Thyroid gland (tissue), 4 donors: Measurements from ENCODE around the gene OR52H1. TPM values are rescaled to one million over a fixed set of nuclear protein-coding genes. Genes with fewer than 3 reads are reported as not detected.

Experiments used
- DNase-seq, 2 donors: peaks; one replicate each; pipeline ENCODE4 v3.0.0-alpha.2; 2019
- H3K27ac ChIP-seq, 3 donors: fragments of 200-600 bp; sonication (generic); 1 replicate in 2 of 3; 2 replicates in 1 of 3; pipeline ENCODE4 v1.5.1; 2016 to 2019; ENCODE audit warnings: mild to moderate bottlenecking in 1 of 3, moderate library complexity in 1 of 3
- H3K27me3 ChIP-seq: fragments of 200-600 bp; sonication (generic); one replicate; pipeline ENCODE4 v1.5.1; 2019
- H3K36me3 ChIP-seq, 2 donors: fragments of 200-600 bp; sonication (generic); one replicate each; pipeline ENCODE4 v1.5.1; 2016 to 2019
- H3K4me1 ChIP-seq, 2 donors: fragments of 200-600 bp; sonication (generic); one replicate each; pipeline ENCODE4 v1.5.1; 2017 to 2019
- H3K4me3 ChIP-seq, 3 donors: fragments of 200-600 bp; sonication (generic); replicated peaks in 1 of 3; 1 replicate in 2 of 3; 2 replicates in 1 of 3; pipeline ENCODE4 v1.5.1; 2016; ENCODE audit warnings: mild to moderate bottlenecking in 1 of 3
- H3K9me3 ChIP-seq: fragments of 200-600 bp; sonication (generic); one replicate; pipeline ENCODE4 v1.5.1; 2017
- CTCF ChIP-seq, 6 experiments: fragments of 200-600 bp in 3 of 6; fragments of 450-650 bp in 3 of 6; sonication (generic) in 3 of 6; IDR thresholded peaks; one replicate each; pipeline ENCODE4 v1.5.1; 2016 to 2019; ENCODE audit warnings: antibody characterized with exemption in 6 of 6, mild to moderate bottlenecking in 2 of 6, inconsistent platforms in 1 of 6, moderate library complexity in 1 of 6
- POLR2A ChIP-seq, 2 donors: fragments of 450-650 bp; IDR thresholded peaks; one replicate each; pipeline ENCODE4 v1.6.1; 2017; ENCODE audit warnings: antibody characterized with exemption in 2 of 2, mild to moderate bottlenecking in 2 of 2, moderate library complexity in 1 of 2
- WGBS, 2 donors: methylation state at CpG; one replicate each; pipeline ENCODE4 v1.1.5; 2017; 5-methylcytosine and 5-hydroxymethylcytosine counted together
- intact Hi-C: fragments of 100-400 bp; cut with DNase I; formaldehyde crosslinking; loops from one replicate; pipeline ENCODE4 v1.15.1; 2023
- total RNA-seq, 4 donors: library from RNA; depleted of rRNA; stranded (reverse); fragments of >200 nt; gene quantifications; one replicate each; pipeline ENCODE4 v1.2.3, GENCODE V29; 2016

The OR52H1 gene
- total RNA-seq, 4 donors from 2014 or later = 0.78 to 2.8 (median 1.1) TPM

GRCh38 chr11:5527716-5528115, 20.6 kb downstream of the OR52H1 start:
- 98 to 100% methylated on average over 4 to 5 of the region's 5 CpGs for WGBS, 2 donors
- H3K9me3 ChIP-seq = no peaks in the 10 kb centered on the region
- DNase-seq = no peak
- no peak overlapping the region for H3K4me3 ChIP-seq
- H3K36me3 ChIP-seq = no peaks in the 10 kb centered on the region
- no peaks in the 10 kb centered on the region for H3K27me3 ChIP-seq
- intact Hi-C loops = no loop called here
- no peak overlapping the region for H3K27ac ChIP-seq
- H3K4me1 ChIP-seq = no peaks in the 10 kb centered on the region
- TF ChIP-seq POLR2A (IDR thresholded peaks at IDR 0.05) (no peak), CTCF (IDR thresholded peaks at IDR 0.05) (no peak)

GRCh38 chr11:5524756-5525155, 23.6 kb downstream of the OR52H1 start:
- Histone ChIP-seq H3K9me3 (no peaks in the 10 kb centered on the region), H3K27me3 (no peaks in the 10 kb centered on the region), H3K27ac (no peak overlapping the region), H3K4me3 (no peak overlapping the region), H3K4me1 (no peaks in the 10 kb centered on the region), H3K36me3 (no peaks in the 10 kb centered on the region)
- TF ChIP-seq POLR2A (IDR thresholded peaks at IDR 0.05) (no peak), CTCF (IDR thresholded peaks at IDR 0.05) (no peak)
- DNase-seq = no peak
- intact Hi-C loops = no loop called here
- WGBS, 2 donors = 68 to 76% methylated on average over 3 of the region's 3 CpGs

GRCh38 chr11:5522308-5522707, 26.0 kb downstream of the OR52H1 start:
- intact Hi-C loops = no loop called here
- Histone ChIP-seq H3K27ac (no peak overlapping the region), H3K27me3 (no peaks in the 10 kb centered on the region), H3K9me3 (no peaks in the 10 kb centered on the region), H3K36me3 (no peaks in the 10 kb centered on the region), H3K4me1 (no peaks in the 10 kb centered on the region), H3K4me3 (no peak overlapping the region)
- no peak for TF ChIP-seq CTCF (IDR thresholded peaks at IDR 0.05)
- no peak for TF ChIP-seq POLR2A (IDR thresholded peaks at IDR 0.05)
- DNase-seq = no peak
- WGBS, 2 donors = 77 to 95% methylated on average over 2 of the region's 2 CpGs

- no peaks in the 10 kb centered on the region for H3K4me1 ChIP-seq
- H3K9me3 ChIP-seq = no peaks in the 10 kb centered on the region
- TF ChIP-seq CTCF (IDR thresholded peaks at IDR 0.05) (no peak), POLR2A (IDR thresholded peaks at IDR 0.05) (no peak)
- H3K27ac ChIP-seq = no peak overlapping the region
- WGBS, 2 donors = 94 to 97% methylated on average over 4 of the region's 4 CpGs
- intact Hi-C loops = no loop called here
- no peaks in the 10 kb centered on the region for H3K36me3 ChIP-seq
- no peak overlapping the region for H3K4me3 ChIP-seq
- H3K27me3 ChIP-seq = no peaks in the 10 kb centered on the region
- DNase-seq = no peak
These were observed 26.8 kb downstream of the OR52H1 start for GRCh38 chr11:5521540-5521939.

GRCh38 chr11:5516599-5516998, 31.7 kb downstream of the OR52H1 start, which contains the start of gene UBQLNL:
UBQLNL (minus strand) TSS chr11:5516699; CDS start chr11:5516441, 258 bp downstream.
- WGBS, 2 donors = 92 to 94% methylated on average over 2 of the region's 2 CpGs
- Histone ChIP-seq H3K4me3 (no peak within 1 kb of the TSS), H3K36me3 (no peaks in the 10 kb centered on the region), H3K4me1 (no peaks in the 10 kb centered on the region), H3K27ac (no peak within 1 kb of the TSS), H3K9me3 (no peaks in the 10 kb centered on the region), H3K27me3 (no peaks in the 10 kb centered on the region)
- intact Hi-C loops = no loop called here
- no peak for DNase-seq
- TF ChIP-seq POLR2A (IDR thresholded peaks at IDR 0.05) (no peak), CTCF (IDR thresholded peaks at IDR 0.05) (no peak)
